GM19035 (cell line): Measurements from ENCODE around the gene GAS2L1.

ENCODE experiments used
- ATAC-seq: cut with Tn5 transposase; IDR thresholded peaks from one replicate; pipeline ENCODE4 v1.9.1; 2021; ENCODE audit not compliant: unreplicated experiment

GAS2L1 gene

GRCh38 chr22:29325785-29326315 is 19.4 kb downstream of the GAS2L1 start:
- no peak for ATAC-seq

- ATAC-seq, result no peak
Observed at GRCh38 chr22:29326481-29326880, 20.0 kb downstream of the GAS2L1 start.

GRCh38 chr22:29327089-29327764 is 20.8 kb downstream of the GAS2L1 start:
- ATAC-seq, result no peak

DNA sequence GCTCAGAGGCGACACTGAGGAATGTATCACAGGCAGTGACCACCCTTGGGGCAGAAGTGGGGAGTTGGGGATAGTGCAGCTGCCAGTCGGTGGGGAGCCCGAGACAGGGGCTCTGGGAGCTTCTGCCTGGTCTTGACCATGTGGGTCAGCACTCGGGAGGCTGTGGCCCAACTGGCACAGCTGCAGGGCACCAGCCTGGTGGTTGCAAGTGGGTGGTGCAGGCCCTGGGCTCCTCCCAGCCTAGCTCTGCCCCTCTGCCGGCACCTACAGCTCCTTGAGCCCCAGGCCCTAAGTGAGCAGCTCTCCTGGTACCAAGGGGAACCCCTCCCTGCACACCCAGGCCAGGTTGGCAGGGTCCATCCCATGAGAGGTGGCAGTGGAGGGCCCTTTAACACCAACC is 21.6 kb downstream of the GAS2L1 start:
- no peak for ATAC-seq

DNA sequence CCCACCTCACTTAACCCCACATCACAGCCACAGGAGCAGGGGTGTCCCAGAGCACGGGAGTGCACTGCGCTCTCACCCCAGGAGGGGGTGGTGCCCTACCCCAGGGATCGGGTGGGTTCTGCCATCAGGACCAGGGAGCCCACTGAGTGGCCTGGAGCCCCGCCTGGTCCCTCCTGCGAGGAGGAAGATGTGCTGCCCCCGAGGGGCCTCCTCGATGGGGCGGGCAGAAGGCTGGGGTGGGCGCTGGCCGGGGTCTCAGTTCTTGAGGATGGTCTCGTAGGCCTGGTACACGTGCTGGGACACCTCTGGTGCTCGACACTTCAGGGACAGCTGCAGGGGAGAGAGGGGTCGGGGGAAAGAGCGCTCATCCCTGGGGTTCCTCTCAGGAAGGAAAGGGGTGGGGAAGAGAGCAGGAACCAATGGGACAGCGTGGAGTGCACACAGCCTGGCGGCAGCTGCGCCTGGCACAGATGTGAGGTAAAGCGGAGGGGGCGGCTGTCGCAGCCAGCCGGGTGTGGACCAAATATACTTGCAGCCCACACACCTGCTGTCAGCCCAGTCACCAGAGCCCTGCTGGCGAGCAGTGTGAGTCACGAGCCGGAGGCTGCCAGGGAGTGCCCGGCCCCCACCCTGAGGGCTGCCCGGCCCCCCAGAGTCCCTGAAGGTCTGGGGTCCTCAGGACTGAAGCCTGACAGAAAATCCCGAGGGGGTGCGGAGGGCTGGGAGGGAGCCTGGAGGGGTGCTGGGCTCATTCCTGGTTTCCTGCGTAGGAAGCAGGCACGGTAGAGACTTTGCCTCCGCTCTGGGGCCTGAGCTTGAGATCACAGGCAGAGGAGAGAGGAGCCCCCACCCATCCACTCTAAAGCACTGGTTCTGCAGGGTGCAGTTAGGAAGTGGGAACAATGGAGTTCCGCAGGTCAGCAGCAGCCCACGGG is 22.4 kb downstream of the GAS2L1 start:
- ATAC-seq, result no peak

DNA sequence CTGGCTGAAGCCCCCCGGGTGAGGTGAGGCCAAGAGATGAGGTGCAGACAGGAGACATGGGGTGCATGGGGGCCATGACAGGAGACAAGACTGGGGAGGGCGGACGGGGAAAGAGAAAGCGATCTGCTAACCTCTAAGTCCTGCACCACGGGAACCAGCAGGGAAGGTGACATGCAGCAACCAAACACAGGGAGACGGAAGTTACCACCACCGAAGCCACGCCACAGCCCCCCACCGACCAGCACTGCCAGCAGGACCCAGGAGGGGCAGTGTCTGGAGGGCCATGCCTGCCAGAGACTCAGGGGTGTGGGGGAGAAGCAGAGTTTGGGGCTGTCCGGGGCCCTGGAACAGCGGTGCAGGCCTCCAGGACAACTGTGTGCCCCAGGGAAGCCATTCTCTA is 23.1 kb downstream of the GAS2L1 start:
- ATAC-seq, result no peak

DNA sequence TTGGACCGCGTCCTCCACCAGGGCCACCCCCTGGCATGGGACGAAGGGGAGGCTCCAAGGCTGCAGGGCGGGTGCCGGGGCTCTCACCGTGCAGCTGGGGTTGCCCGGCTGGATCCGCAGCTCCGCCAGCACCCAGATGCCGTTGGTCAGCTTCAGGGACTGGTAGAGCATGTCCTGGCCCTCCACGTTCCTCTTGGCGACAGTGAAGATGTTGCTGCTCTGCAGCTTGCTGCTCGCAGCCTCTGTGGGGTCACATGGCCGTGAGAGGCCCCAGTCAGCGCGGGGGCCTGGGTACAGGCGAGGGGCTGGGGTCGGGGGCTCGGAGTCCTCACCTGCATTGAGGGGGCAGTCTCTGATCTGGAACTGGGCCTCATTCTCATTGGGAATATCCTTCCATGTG is 23.8 kb downstream of the GAS2L1 start:
- ATAC-seq, result no peak

DNA sequence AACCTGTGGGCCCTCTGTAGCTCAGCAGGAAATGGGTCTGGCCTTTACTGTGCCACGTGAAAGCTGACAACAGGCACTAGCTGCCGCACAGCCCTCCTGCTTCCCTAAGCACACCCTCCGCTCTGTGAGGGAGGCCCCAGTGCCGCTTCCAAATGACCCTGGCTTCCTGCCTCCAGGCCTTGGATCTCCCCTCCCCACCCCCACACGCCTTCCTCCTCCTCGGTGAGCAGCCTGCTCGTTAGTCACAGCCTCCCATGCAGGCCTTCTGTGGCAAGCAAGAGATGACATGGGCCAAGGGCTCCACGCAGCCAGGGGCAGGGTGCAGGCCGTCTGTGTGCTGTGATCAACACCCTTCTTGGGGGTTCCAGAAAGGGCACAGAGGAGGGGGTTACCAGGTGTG is 24.3 kb downstream of the GAS2L1 start:
- no peak for ATAC-seq

GRCh38 chr22:29331213-29331612 is 24.8 kb downstream of the GAS2L1 start:
- no peak for ATAC-seq

GRCh38 chr22:29331658-29332300 is 25.3 kb downstream of the GAS2L1 start:
- ATAC-seq, result no peak

DNA sequence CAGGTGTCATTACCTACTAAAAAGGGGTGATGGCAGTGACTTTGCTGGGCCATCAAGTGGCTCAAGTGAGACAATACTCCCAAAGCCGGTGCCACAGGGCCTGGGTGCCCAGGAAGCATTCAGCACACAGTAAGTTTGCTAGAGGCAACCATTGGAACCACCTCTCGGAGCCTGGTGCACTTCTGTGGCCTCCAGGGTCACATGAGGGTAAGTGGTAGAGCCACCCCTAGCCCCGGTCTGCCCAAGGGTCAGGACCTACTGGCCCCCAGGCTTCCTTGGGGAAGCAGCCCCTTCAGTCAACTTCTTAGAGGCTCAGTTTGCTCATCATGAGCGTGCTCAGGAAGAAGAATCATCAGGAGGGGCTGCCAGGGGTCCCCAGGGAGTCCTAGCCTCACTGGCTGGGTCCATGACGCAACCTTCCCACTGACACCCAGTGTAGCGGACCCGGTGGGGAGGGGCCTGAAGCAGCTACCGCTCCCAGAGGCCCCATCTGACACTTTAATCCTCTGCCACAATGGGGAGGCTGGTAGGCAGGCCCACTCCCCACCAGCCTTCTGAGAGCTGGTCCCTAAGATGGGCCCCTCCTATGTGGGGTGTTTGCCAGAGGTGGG is 26.5 kb downstream of the GAS2L1 start:
- no peak for ATAC-seq

GRCh38 chr22:29334148-29334547 is 27.7 kb downstream of the GAS2L1 start:
- ATAC-seq, result no peak

DNA sequence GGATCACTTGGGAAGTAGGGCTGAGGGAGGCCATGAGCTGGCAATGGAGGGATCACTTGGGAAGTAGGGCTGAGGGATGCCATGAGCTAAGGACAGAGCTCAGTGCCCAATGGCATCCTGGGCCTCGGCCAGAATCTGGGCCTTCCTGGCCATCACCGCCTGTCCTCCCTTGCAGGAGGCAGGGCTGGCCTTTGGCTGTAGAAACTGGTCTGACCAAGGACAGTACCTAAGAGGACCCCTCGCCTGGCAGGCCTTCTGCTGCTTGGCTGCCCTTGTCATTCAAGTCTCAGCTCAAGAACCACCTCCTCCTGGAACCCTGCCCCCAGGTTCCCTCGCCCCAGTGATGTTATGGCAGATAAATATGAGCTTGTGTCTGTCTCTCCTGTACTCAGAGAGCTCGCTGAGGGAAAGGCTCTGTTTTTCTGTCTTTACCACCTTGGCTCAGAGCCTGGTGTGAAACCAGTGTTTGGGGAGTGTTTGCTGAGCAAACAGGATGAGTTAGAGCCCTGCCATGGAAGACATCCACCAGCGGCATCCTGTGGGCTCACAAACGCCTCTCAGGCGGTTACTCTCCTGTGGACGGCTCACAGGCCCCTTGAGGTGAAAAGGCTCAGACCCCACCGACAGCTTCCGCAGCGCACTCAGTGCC is 28.4 kb downstream of the GAS2L1 start:
- ATAC-seq, result no peak

GRCh38 chr22:29335656-29336055 is 29.2 kb downstream of the GAS2L1 start:
- ATAC-seq, result no peak

DNA sequence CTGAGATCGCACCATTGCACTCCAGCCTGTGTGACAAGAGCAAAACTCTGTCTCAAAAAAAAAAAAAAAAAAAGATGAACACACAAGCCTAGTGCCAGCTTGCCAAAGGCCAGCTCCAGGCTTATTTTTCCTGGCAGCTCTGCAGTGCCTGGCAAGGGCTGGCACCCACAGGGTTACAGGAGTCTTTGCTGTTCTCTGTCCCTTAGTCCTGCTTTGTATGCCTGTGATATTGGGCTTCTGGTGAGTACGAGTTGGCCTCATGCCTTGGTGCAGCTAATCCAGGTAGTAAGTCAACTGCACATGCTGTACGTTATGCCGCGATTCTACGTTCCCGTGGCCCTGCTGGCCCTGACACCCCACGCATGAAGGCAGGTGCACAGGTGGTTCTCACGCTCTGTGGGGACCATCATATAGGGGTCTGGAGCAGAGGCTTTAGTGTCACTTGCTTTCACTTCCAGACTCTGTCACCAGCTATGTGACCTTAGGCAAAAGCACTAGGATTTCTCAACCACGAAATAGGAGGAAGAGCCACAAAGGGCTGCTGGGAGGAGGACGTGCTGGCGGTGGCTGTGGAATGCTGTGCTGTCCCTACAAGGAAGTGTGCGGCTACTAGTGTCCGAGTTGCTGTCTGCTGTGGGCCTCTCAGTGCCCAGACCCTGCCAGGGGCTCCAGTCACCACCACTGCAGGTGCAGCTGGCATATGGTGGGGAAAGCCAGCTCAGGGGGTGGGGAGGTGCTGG is 30.5 kb downstream of the GAS2L1 start:
- ATAC-seq, result no peak

DNA sequence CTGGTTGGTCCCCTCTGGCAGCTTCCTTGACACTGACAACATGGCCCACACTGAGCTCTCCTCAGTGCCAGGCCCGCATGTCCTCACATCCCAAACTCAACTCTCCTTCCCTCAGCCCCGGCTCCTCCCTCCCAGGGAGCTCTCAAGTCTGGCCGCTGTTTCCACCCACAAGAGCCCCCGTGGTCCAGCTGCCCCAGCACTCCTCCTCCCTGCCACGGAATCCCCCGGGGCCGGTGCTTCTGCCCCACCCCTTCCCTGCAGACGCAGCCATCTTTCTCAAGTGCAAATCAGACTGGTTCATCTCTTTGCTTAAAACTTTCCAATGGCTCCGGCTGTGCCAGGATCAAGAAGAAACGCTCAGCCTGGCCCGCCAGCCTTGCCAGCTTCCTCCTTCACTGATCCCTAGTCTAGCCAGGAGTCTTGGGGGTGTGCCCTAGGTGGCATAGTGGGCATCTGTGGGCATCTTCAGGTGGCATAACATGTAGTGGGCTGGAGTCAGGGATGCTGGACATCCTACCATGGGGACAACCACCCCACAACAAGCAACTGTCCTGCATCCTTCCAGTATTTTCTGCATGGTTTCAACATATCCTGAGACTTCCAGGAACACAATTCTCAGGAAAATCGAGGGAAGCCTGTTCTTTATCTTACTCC is 31.3 kb downstream of the GAS2L1 start:
- ATAC-seq, result no peak

GRCh38 chr22:29338398-29338797 is 31.9 kb downstream of the GAS2L1 start:
- ATAC-seq, result no peak

DNA sequence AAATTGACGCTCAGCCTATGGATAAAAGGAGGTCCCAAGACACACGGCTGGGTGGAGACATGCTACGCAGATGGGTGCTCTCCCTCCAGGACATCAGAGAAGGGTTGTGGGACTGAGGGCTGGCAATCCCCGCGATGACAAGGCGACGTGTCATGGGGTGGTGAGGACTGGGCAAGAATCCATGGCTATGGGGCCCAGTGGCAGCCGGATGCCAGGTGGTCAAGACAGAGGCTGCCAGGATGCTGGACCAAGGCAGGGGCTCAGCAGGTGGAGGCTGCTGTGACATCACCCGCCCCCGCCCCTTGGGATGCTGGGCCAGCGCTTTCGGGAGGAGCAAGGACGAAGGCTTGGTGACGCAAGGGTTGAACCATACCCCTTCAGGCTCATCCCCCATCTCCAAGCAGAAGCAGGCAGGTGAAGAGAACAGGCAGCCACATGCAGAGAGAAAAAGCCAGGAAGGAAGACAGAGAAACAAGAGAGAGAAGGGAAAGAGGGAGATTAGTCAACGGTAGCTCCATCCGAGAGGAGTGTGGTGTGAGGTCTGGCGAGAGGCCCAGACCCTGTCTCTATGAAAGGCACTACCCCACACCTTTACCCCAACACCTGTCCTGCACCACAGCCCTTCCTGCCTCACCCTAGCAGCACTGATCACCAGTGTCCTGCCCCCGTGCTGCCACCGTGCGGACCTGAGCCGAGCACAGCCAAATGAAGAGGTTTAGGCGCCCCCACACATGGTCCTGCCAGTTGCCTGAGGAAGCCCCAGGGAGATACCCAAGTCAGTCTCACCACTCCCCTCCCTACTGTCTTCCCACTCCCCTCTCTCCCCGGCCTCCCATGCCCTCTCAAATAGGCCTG is 33.2 kb downstream of the GAS2L1 start:
- ATAC-seq, result no peak

GRCh38 chr22:29340566-29340965 is 34.1 kb downstream of the GAS2L1 start:
- ATAC-seq, result no peak
